Psoas muscle (tissue), 8 donors: Measurements from ENCODE around the gene ZNF880. TPM values are rescaled to one million over a fixed set of nuclear protein-coding genes. Genes with fewer than 3 reads are reported as not detected.
"Not testable (repeated sequence)": the region's sequence is repeated elsewhere in the genome, so short reads cannot be mapped to it uniquely, and the experiment has no call there.

Experiments
- ATAC-seq, 4 donors: fragments of 200-7000 bp; cut with Tn5 transposase; one replicate each; pipeline ENCODE4 v1.9.1; 2020; ENCODE audit warnings: moderate library complexity in 3 of 4, mild to moderate bottlenecking in 2 of 4
- DNase-seq, 2 donors: peaks; one replicate each; pipeline ENCODE4 v3.0.0-alpha.2; 2020
- H3K27ac ChIP-seq: fragments of 200-600 bp; one replicate; pipeline ENCODE4 v1.8.0; 2022
- H3K27me3 ChIP-seq, 3 donors: fragments of 200-600 bp in 1 of 3; one replicate each; pipeline versions ENCODE4 v1.6.1 to v1.8.0; 2013 to 2022; ENCODE audit warnings: low read length in 2 of 3, mild to moderate bottlenecking in 2 of 3, moderate library complexity in 1 of 3; ENCODE audit not compliant: insufficient read depth in 3 of 3
- H3K36me3 ChIP-seq, 2 donors: fragments of 200-600 bp in 1 of 2; one replicate each; pipeline versions ENCODE4 v1.6.1 to v1.8.0; 2013 to 2022; ENCODE audit warnings: low read depth in 1 of 2, mild to moderate bottlenecking in 1 of 2, moderate library complexity in 1 of 2; ENCODE audit not compliant: insufficient read depth in 1 of 2
- H3K4me1 ChIP-seq: fragments of 200-600 bp; one replicate; pipeline ENCODE4 v1.8.0; 2022
- H3K4me3 ChIP-seq: fragments of 200-600 bp; one replicate; pipeline ENCODE4 v1.8.0; 2022; ENCODE audit warnings: mild to moderate bottlenecking
- H3K9me3 ChIP-seq: fragments of 200-600 bp; one replicate; pipeline ENCODE4 v1.8.0; 2022
- CTCF ChIP-seq: fragments of 200-600 bp; IDR thresholded peaks from one replicate; pipeline ENCODE4 v1.8.0; 2022; ENCODE audit warnings: antibody characterized with exemption
- whole genome bisulfite sequencing, 3 donors: extraction: QIAGEN DNeasy Blood & Tissue Kit; methylation state at CpG; one replicate each; pipeline versions ENCODE4 v1.1.6 to v1.1.7; 2013; 5-methylcytosine and 5-hydroxymethylcytosine counted together
- intact Hi-C, 2 donors: fragments of 100-400 bp; cut with DNase I; formaldehyde crosslinking; loops; one replicate each; pipeline versions ENCODE4 v1.11.0 to v1.14.2; 2022
- polyA plus RNA-seq, 3 donors: library from polyadenylated mRNA; stranded (reverse); fragments of 200-250 nt; gene quantifications; one replicate each; pipeline ENCODE4 v1.2.3, GENCODE V29; 2013
- total RNA-seq, 4 donors: library from RNA; stranded (reverse); fragmentation: NEBNext Ultra II Directional in 2 of 4; extraction: Animal tissue kit (Norgen Biotek cat#: 25700) in 2 of 4; gene quantifications; one replicate each; pipeline versions ENCODE4 v1.2.1 to v1.2.4, GENCODE V29; 2021 to 2023
- donor health status: healthy with polysubstance abuse.
- donor health status: DM: no; HTN: no; CAD: no; lungs with moderate emphysema.
- donor health status: Bipolar disorder and iron deficiency.
- donor health status: healthy.
- donor health status: DM: yes; HTN: yes; CAD: no.
- donor health status: DM: no; HTN: no; CAD: no.
- donor health status: DM: no; HTN: no; CAD: no.
- donor health status: DM: yes; HTN: yes; CAD: no.

Gene ZNF880
- total and polyA plus RNA-seq, 7 donors = 4.2 to 12.0 (median 8.0) TPM

- no peaks in the 10 kb centered on the region for H3K4me1 ChIP-seq
- no peaks in the 10 kb centered on the region for H3K27me3 ChIP-seq
- H3K9me3 ChIP-seq = peaks cover 36% of the 10 kb centered on the region
- 0 to 1% (median 0%) methylated on average over 55 of the region's 55 CpGs for WGBS, 3 donors
- ATAC-seq (peak; percentile 99 to 100 (median 100)), DNase-seq (peak; percentile 89 to 92)
- peaks cover 0 to 6% of the 10 kb centered on the region in 2 donors for H3K36me3 ChIP-seq
- peak within 1 kb of the TSS; percentile 75 for H3K27ac ChIP-seq
- peak within 1 kb of the TSS; percentile 77 for H3K4me3 ChIP-seq
- intact Hi-C loops = no loop called here
- TF ChIP-seq CTCF = no peak
Measured at GRCh38 chr19:52336117-52336790, 33.5 kb upstream of the ZNF880 start, which contains the start of gene ZNF610. ZNF610 (plus strand) TSS chr19:52336243; CDS start chr19:52349173, 12,930 bp downstream.

GRCh38 chr19:52336791-52337381 is 32.8 kb upstream of the ZNF880 start:
- Histone ChIP-seq H3K27ac (peak overlapping the region; percentile 75), H3K9me3 (peaks cover 35% of the 10 kb centered on the region), H3K27me3 (no peaks in the 10 kb centered on the region), H3K36me3 (peaks cover 0 to 6% of the 10 kb centered on the region in 2 donors), H3K4me3 (peak overlapping the region; percentile 77), H3K4me1 (no peaks in the 10 kb centered on the region)
- TF ChIP-seq CTCF = no peak
- intact Hi-C loops = no loop called here
- ATAC-seq (no peak), DNase-seq (no peak)
- WGBS, 3 donors = 2 to 4% (median 3%) methylated on average over 9 of the region's 9 CpGs

GRCh38 chr19:52339022-52339421 is 30.7 kb upstream of the ZNF880 start:
- H3K4me3 ChIP-seq, H3K27ac ChIP-seq, H3K36me3 ChIP-seq, ATAC-seq, DNase-seq, H3K27me3 ChIP-seq, H3K4me1 ChIP-seq: not testable (repeated sequence)
- peaks cover 26% of the 10 kb centered on the region for H3K9me3 ChIP-seq
- WGBS, 3 donors = 85 to 87% (median 85%) methylated on average over 3 of the region's 3 CpGs
- intact Hi-C loops = loop anchor here in 1 of 2 donors (2.0 kb wide), 1 partner anchor 64 kb away; no protein-coding TSS in a partner anchor

GRCh38 chr19:52343548-52343947 is 26.2 kb upstream of the ZNF880 start:
- WGBS, 3 donors = 17 to 18% (median 18%) methylated on average over 8 of the region's 8 CpGs
- H3K4me1 ChIP-seq = no peaks in the 10 kb centered on the region
- TF ChIP-seq CTCF = peak; percentile 36
- no peaks in the 10 kb centered on the region for H3K27me3 ChIP-seq
- no peak for ATAC-seq
- DNase-seq = peak in 1 of 2 donors; percentile 19
- intact Hi-C loops = no loop called here
- no peak overlapping the region for H3K27ac ChIP-seq
- no peak overlapping the region for H3K4me3 ChIP-seq
- peaks cover 12% of the 10 kb centered on the region for H3K9me3 ChIP-seq
- H3K36me3 ChIP-seq = peaks cover 5 to 11% of the 10 kb centered on the region in 2 donors

GRCh38 chr19:52345162-52345561 is 24.6 kb upstream of the ZNF880 start:
- H3K4me3 ChIP-seq = no peak overlapping the region
- intact Hi-C loops = no loop called here
- H3K27ac ChIP-seq = no peak overlapping the region
- peaks cover 6% of the 10 kb centered on the region for H3K9me3 ChIP-seq
- peaks cover 10 to 18% of the 10 kb centered on the region in 2 donors for H3K36me3 ChIP-seq
- ATAC-seq (no peak), DNase-seq (no peak)
- H3K27me3 ChIP-seq = no peaks in the 10 kb centered on the region
- no peak for TF ChIP-seq CTCF
- H3K4me1 ChIP-seq = no peaks in the 10 kb centered on the region
- 84 to 86% (median 85%) methylated on average over 6 of the region's 6 CpGs for WGBS, 3 donors
